ENCODE results near the gene KRT84.

DNA sequence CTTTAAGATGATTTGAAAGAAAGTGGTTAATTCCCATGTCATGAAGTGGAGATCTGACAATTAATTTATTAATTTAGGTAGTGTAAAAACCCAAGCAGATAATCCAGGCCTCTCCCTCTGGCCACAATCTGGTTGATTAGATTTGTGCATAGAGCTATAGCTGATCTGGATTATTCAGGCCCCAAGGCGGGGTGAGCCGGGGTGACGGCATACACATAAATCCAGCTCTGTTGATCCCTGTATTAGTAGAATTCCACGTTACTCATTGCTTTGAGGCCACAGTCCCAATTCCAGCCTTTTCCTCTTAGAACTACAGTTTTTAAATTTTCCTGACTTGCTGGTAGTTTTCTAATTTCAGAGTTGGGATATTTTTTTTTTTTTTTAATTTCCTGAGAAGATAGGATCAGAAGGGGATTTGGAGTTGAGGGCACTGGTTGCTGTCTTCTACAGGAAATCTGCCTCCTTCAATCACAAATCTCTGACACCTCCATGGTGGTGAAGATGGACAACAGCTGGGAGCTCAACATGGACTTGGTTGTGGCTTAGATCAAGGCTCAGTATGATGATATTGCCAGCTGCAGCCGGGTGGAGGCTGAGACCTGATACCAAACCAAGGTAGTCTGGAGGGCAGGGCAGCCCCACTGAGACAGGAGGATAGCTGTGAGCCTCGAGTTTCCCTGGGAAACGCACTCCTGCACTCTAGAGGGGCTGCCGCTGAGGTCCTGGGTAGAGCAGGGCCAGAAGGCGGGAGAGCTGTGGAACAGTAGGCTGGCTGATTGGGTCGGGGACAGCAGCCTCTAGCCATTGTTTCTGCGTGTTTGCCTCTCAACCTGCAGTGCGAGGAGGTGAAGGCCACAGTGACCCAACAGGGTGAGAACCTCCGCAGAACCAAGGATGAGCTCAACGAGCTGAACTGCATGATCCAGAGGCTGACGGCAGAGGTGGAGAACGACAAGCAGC is 37.6 kb downstream of the KRT84 start:
- TF ChIP-seq, protein P1, sequence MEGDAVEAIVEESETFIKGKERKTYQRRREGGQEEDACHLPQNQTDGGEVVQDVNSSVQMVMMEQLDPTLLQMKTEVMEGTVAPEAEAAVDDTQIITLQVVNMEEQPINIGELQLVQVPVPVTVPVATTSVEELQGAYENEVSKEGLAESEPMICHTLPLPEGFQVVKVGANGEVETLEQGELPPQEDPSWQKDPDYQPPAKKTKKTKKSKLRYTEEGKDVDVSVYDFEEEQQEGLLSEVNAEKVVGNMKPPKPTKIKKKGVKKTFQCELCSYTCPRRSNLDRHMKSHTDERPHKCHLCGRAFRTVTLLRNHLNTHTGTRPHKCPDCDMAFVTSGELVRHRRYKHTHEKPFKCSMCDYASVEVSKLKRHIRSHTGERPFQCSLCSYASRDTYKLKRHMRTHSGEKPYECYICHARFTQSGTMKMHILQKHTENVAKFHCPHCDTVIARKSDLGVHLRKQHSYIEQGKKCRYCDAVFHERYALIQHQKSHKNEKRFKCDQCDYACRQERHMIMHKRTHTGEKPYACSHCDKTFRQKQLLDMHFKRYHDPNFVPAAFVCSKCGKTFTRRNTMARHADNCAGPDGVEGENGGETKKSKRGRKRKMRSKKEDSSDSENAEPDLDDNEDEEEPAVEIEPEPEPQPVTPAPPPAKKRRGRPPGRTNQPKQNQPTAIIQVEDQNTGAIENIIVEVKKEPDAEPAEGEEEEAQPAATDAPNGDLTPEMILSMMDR (conservative IDR thresholded peaks at IDR 0.05; ENCODE audit: low read depth, low read length), result no peak
- TF ChIP-seq EZH2 (IDR thresholded peaks at IDR 0.05; ENCODE audit: borderline replicate concordance, low read depth, low read length, poor library complexity, severe bottlenecking), result no peak

All from A673 (cell line).